ENCODE results near the gene LAMP1. TPM values are rescaled to one million over a fixed set of nuclear protein-coding genes. Genes with fewer than 3 reads are reported as not detected.
A peak's percentile ranks its signal among the peaks of the same experiment; 100 is the strongest.

The LAMP1 gene
- total RNA-seq, 2 experiments from 2014 or later = 72.2 to 80.7 TPM

GRCh38 chr13:113298043-113298945 lies 1.3 kb downstream of the LAMP1 start:
- ChIA-PET POLR2A (interaction anchor here (0.7 to 2.8 kb wide), 5 partner anchors 13 to 710 kb away, joined by 3 to 22 read pairs (median 4); partner anchors contain the start of genes CUL4A, DCUN1D2 and PCID2), CTCF (interaction anchor here (2.0 kb wide), 1 partner anchor 95 kb away, joined by 5 read pairs; no protein-coding TSS in a partner anchor)
- Mint-ChIP-seq H3K36me3 (ENCODE audit: low read depth) (peaks cover 34% of the 10 kb centered on the region), H3K27me3 (peaks cover 12% of the 10 kb centered on the region), H3K27ac (peak overlapping the region; percentile 99), H3K9me3 (peaks cover 2% of the 10 kb centered on the region), H3K4me1 (ENCODE audit: low read depth) (peaks cover 36% of the 10 kb centered on the region), H3K4me3 (peak overlapping the region; percentile 97)
- intact Hi-C loops (cut with DNase I, micrococcal nuclease) = loop anchor here in 1 of 2 experiments (5.0 to 10.0 kb wide), 5 partner anchors 64 to 606 kb away; partner anchors contain the start of genes ATP11A, DCUN1D2, GRTP1 and PROZ
- no peak for TF ChIP-seq CTCF (IDR thresholded peaks at IDR 0.05)
- Histone ChIP-seq H3K27ac (ENCODE audit: low read depth in 1 of 2, low read length in 2 of 2) (peak overlapping the region; percentile 82 to 88), H3K4me1 (ENCODE audit: insufficient read depth, low read length) (peaks cover 37% of the 10 kb centered on the region), H3K9me3 (ENCODE audit: control insufficient read depth in 1 of 2, insufficient read depth in 1 of 2, low read length in 2 of 2) (peaks cover 0 to 4% of the 10 kb centered on the region in 2 experiments), H3K27me3 (ENCODE audit: control insufficient read depth in 1 of 2, insufficient read depth in 2 of 2, low read length in 2 of 2) (peaks cover 0 to 6% of the 10 kb centered on the region in 2 experiments), H3K4me3 (ENCODE audit: low read length) (peak overlapping the region; percentile 77), H3K36me3 (ENCODE audit: insufficient read depth, low read length) (peaks cover 15% of the 10 kb centered on the region)
- ATAC-seq (ENCODE audit: poor library complexity) (no peak), DNase-seq (peak in 1 of 14 experiments; percentile 14)

GRCh38 chr13:113299951-113300350 lies 2.9 kb downstream of the LAMP1 start:
- H3K4me1 Mint-ChIP-seq (ENCODE audit: low read depth) = peaks cover 44% of the 10 kb centered on the region
- Histone ChIP-seq H3K4me1 (ENCODE audit: insufficient read depth, low read length) (peaks cover 37% of the 10 kb centered on the region), H3K27ac (ENCODE audit: low read depth in 1 of 2, low read length in 2 of 2) (no peak overlapping the region), H3K36me3 (ENCODE audit: insufficient read depth, low read length) (peaks cover 15% of the 10 kb centered on the region), H3K9me3 (ENCODE audit: control insufficient read depth in 1 of 2, insufficient read depth in 1 of 2, low read length in 2 of 2) (peaks cover 0 to 4% of the 10 kb centered on the region in 2 experiments), H3K4me3 (ENCODE audit: low read length) (no peak overlapping the region), H3K27me3 (ENCODE audit: control insufficient read depth in 1 of 2, insufficient read depth in 2 of 2, low read length in 2 of 2) (no peaks in the 10 kb centered on the region)
- TF ChIP-seq CTCF (IDR thresholded peaks at IDR 0.05) = no peak
- POLR2A ChIA-PET = no interaction called here
- no peak for ATAC-seq (ENCODE audit: poor library complexity)
- H3K36me3 Mint-ChIP-seq (ENCODE audit: low read depth) = peaks cover 43% of the 10 kb centered on the region
- peaks cover 12% of the 10 kb centered on the region for H3K27me3 Mint-ChIP-seq
- H3K27ac Mint-ChIP-seq = no peak overlapping the region
- intact Hi-C loops (cut with DNase I, micrococcal nuclease) = loop anchor here in 1 of 2 experiments (5.0 to 10.0 kb wide), 5 partner anchors 62 to 608 kb away; partner anchors contain the start of genes ATP11A, DCUN1D2, GRTP1 and PROZ
- peaks cover 2% of the 10 kb centered on the region for H3K9me3 Mint-ChIP-seq
- H3K4me3 Mint-ChIP-seq = no peak overlapping the region
- CTCF ChIA-PET = no interaction called here
- peak in 1 of 14 experiments; percentile 19 for DNase-seq

GRCh38 chr13:113302986-113303385 lies 5.9 kb downstream of the LAMP1 start:
- DNase-seq = no peak
- CTCF ChIA-PET = no interaction called here
- POLR2A ChIA-PET = no interaction called here

More at GRCh38 chr13:113302986-113303385, 5.9 kb downstream of the LAMP1 start:
- H3K36me3 ChIP-seq (ENCODE audit: insufficient read depth, low read length) = peaks cover 20% of the 10 kb centered on the region
- TF ChIP-seq CTCF (IDR thresholded peaks at IDR 0.05) = no peak
- H3K27me3 ChIP-seq (ENCODE audit: control insufficient read depth in 1 of 2, insufficient read depth in 2 of 2, low read length in 2 of 2) = no peaks in the 10 kb centered on the region
- H3K9me3 ChIP-seq (ENCODE audit: control insufficient read depth in 1 of 2, insufficient read depth in 1 of 2, low read length in 2 of 2) = no peaks in the 10 kb centered on the region
- H3K4me1 ChIP-seq (ENCODE audit: insufficient read depth, low read length) = peaks cover 22% of the 10 kb centered on the region
- H3K27me3 Mint-ChIP-seq = no peaks in the 10 kb centered on the region
- ATAC-seq (ENCODE audit: poor library complexity) = no peak
- H3K36me3 Mint-ChIP-seq (ENCODE audit: low read depth) = peaks cover 41% of the 10 kb centered on the region
- H3K4me3 ChIP-seq (ENCODE audit: low read length) = no peak overlapping the region
- H3K4me1 Mint-ChIP-seq (ENCODE audit: low read depth) = peaks cover 42% of the 10 kb centered on the region
- intact Hi-C loops (cut with DNase I, micrococcal nuclease) = no loop called here
- no peaks in the 10 kb centered on the region for H3K9me3 Mint-ChIP-seq
- no peak overlapping the region for H3K4me3 Mint-ChIP-seq
- H3K27ac ChIP-seq (ENCODE audit: low read depth in 1 of 2, low read length in 2 of 2) = no peak overlapping the region
- no peak overlapping the region for H3K27ac Mint-ChIP-seq
